ENCODE results near the gene MRPL36. TPM values are rescaled to one million over a fixed set of nuclear protein-coding genes. Genes with fewer than 3 reads are reported as not detected.
A peak's percentile ranks its signal among the peaks of the same experiment; 100 is the strongest.

Gene MRPL36
- total RNA-seq, 1 experiment from 2014 or later: 61.2 TPM

GRCh38 chr5:1801222-1801966 is 1.8 kb upstream of the MRPL36 start, which contains the start of gene NDUFS6 (continued):
- TF ChIP-seq PRDM15 (CRISPR knock-in tag; IDR thresholded peaks at IDR 0.05) (peak; percentile 39), CREM (CRISPR knock-in tag; IDR thresholded peaks at IDR 0.05) (peak; percentile 88), ZNF512 (CRISPR knock-in tag; IDR thresholded peaks at IDR 0.05; ENCODE audit: borderline replicate concordance) (no peak), NFYB (CRISPR knock-in tag; conservative IDR thresholded peaks at IDR 0.05; ENCODE audit: low read depth) (no peak), ZNF423 (CRISPR knock-in tag; IDR thresholded peaks at IDR 0.05) (no peak), USF2 (CRISPR knock-in tag; IDR thresholded peaks at IDR 0.05) (no peak; the same call in 1 of the 2 replicates), MAX (CRISPR knock-in tag; IDR thresholded peaks at IDR 0.05) (peak; percentile 82; the same call in 1 of the 2 replicates), TP53 (CRISPR knock-in tag; IDR thresholded peaks at IDR 0.05) (no peak), ZNF263 (CRISPR knock-in tag; IDR thresholded peaks at IDR 0.05; ENCODE audit: low read depth) (no peak), IRF2 (CRISPR knock-in tag; IDR thresholded peaks at IDR 0.05; ENCODE audit: borderline replicate concordance, low read depth) (no peak), HMGXB4 (CRISPR knock-in tag; IDR thresholded peaks at IDR 0.05) (peak; percentile 94)

- DNase-seq (ENCODE audit: low spot score): no peak
- peak; percentile 33 for ATAC-seq
- Mint-ChIP-seq H3K4me1 (peaks cover 18% of the 10 kb centered on the region), H3K4me3 (peak overlapping the region; percentile 99), H3K9me3 (no peaks in the 10 kb centered on the region), H3K36me3 (peaks cover 52% of the 10 kb centered on the region), H3K27ac (peak overlapping the region; percentile 100), H3K27me3 (ENCODE audit: low read depth) (no peaks in the 10 kb centered on the region)
- ChIA-PET CTCF (interaction anchor here (0.7 to 2.0 kb wide), 5 partner anchors 9 to 155 kb away, joined by 3 to 15 read pairs (median 3); no protein-coding TSS in a partner anchor), POLR2A (interaction anchor here (0.6 to 1.2 kb wide), 4 partner anchors 10 to 87 kb away, joined by 3 to 4 read pairs (median 3); no protein-coding TSS in a partner anchor)
- TF ChIP-seq PRDM15 (CRISPR knock-in tag; IDR thresholded peaks at IDR 0.05): peak; percentile 9
- TF ChIP-seq FOXK1 (CRISPR knock-in tag; IDR thresholded peaks at IDR 0.05): no peak
- no peak for TF ChIP-seq NR3C1 (CRISPR knock-in tag; conservative IDR thresholded peaks at IDR 0.05; ENCODE audit: low read depth)
- no peak for TF ChIP-seq FOXJ3 (CRISPR knock-in tag; IDR thresholded peaks at IDR 0.05; ENCODE audit: borderline replicate concordance)
- no peak for TF ChIP-seq ARID4B (CRISPR knock-in tag; IDR thresholded peaks at IDR 0.05; ENCODE audit: borderline replicate concordance)
Observed at GRCh38 chr5:1800472-1801221, 1.0 kb upstream of the MRPL36 start.
